H9 (cell line): ENCODE measurements around the gene OR2H1. TPM values are rescaled to one million over a fixed set of nuclear protein-coding genes. Genes with fewer than 3 reads are reported as not detected.

Experiments used
- DNase-seq: peaks from one replicate; pipeline ENCODE4 v3.0.0-alpha.2; 2017
- H2AFZ ChIP-seq: one replicate; pipeline ENCODE4 v1.6.1; 2013; ENCODE audit warnings: mild to moderate bottlenecking, low read length, control low read depth, moderate library complexity
- H2AK5ac ChIP-seq: 2 replicates; pipeline ENCODE4 v1.6.1; 2013; ENCODE audit warnings: low read length, control low read depth, mixed read lengths; ENCODE audit not compliant: insufficient read length
- H2BK120ac ChIP-seq: one replicate; pipeline ENCODE4 v1.6.1; 2013; ENCODE audit warnings: low read depth, mild to moderate bottlenecking, low read length, control low read depth, inconsistent platforms; ENCODE audit not compliant: poor library complexity, severe bottlenecking
- H2BK12ac ChIP-seq: 2 replicates; pipeline ENCODE4 v1.6.1; 2013; ENCODE audit warnings: low read length, control low read depth, mixed read lengths, low read depth; ENCODE audit not compliant: insufficient read length
- H2BK15ac ChIP-seq: 2 replicates; pipeline ENCODE4 v1.6.1; 2013; ENCODE audit warnings: low read depth, low read length, control low read depth
- H2BK20ac ChIP-seq: one replicate; pipeline ENCODE4 v1.6.1; 2013; ENCODE audit warnings: low read depth, mild to moderate bottlenecking, low read length, control low read depth, inconsistent platforms; ENCODE audit not compliant: poor library complexity, severe bottlenecking
- H2BK5ac ChIP-seq: 2 replicates; pipeline ENCODE4 v1.6.1; 2013; ENCODE audit warnings: low read length, control low read depth, mixed read lengths; ENCODE audit not compliant: insufficient read length
- H3K14ac ChIP-seq: 2 replicates; pipeline ENCODE4 v1.6.1; 2013; ENCODE audit warnings: low read length, control low read depth; ENCODE audit not compliant: insufficient read depth
- H3K18ac ChIP-seq: 2 replicates; pipeline ENCODE4 v1.6.1; 2013; ENCODE audit warnings: low read depth, mild to moderate bottlenecking, mixed read lengths, low read length, control low read depth; ENCODE audit not compliant: insufficient read length
- H3K23ac ChIP-seq: 2 replicates; pipeline ENCODE4 v1.6.1; 2013; ENCODE audit warnings: low read length, control low read depth, mixed read lengths, low read depth; ENCODE audit not compliant: insufficient read length
- H3K23me2 ChIP-seq: 2 replicates; pipeline ENCODE4 v1.6.1; 2013; ENCODE audit warnings: low read depth, mild to moderate bottlenecking, mixed read lengths, low read length, control low read depth; ENCODE audit not compliant: insufficient read length, poor library complexity, severe bottlenecking
- H3K27ac ChIP-seq: 2 replicates; pipeline ENCODE4 v1.5.1; 2013; ENCODE audit warnings: low read length, control low read depth, mixed read lengths, low read depth; ENCODE audit not compliant: insufficient read length
- H3K27me3 ChIP-seq: 2 replicates; pipeline ENCODE4 v1.6.1; 2013; ENCODE audit warnings: low read length, control low read depth, inconsistent platforms; ENCODE audit not compliant: insufficient read depth
- H3K4ac ChIP-seq: 2 replicates; pipeline ENCODE4 v1.6.1; 2013; ENCODE audit warnings: low read depth, mild to moderate bottlenecking, control low read depth, inconsistent platforms, low read length, moderate library complexity
- H3K4me1 ChIP-seq: 2 replicates; pipeline ENCODE4 v1.6.1; 2013; ENCODE audit warnings: low read length, control low read depth, inconsistent platforms; ENCODE audit not compliant: insufficient read depth
- H3K4me2 ChIP-seq: 2 replicates; pipeline ENCODE4 v1.6.1; 2013; ENCODE audit warnings: low read length, control low read depth, mixed read lengths; ENCODE audit not compliant: insufficient read length, insufficient read depth
- H3K56ac ChIP-seq: 2 replicates; pipeline ENCODE4 v1.6.1; 2013; ENCODE audit warnings: low read depth, mild to moderate bottlenecking, mixed read lengths, low read length, control low read depth; ENCODE audit not compliant: insufficient read length
- H3K79me1 ChIP-seq: 2 replicates; pipeline ENCODE4 v1.6.1; 2013; ENCODE audit warnings: low read depth, mild to moderate bottlenecking, moderate library complexity, low read length, control low read depth, inconsistent platforms; ENCODE audit not compliant: insufficient read depth, poor library complexity, severe bottlenecking
- H3K79me2 ChIP-seq: 2 replicates; pipeline ENCODE4 v1.6.1; 2013; ENCODE audit warnings: low read length, control low read depth, inconsistent platforms; ENCODE audit not compliant: insufficient read depth
- H3K9ac ChIP-seq: 2 replicates; pipeline ENCODE4 v1.6.1; 2013; ENCODE audit warnings: low read length, control low read depth, mixed read lengths; ENCODE audit not compliant: insufficient read length; ENCODE audit errors: extremely low read depth
- H3K9me3 ChIP-seq: one replicate; pipeline ENCODE4 v1.6.1; 2013; ENCODE audit warnings: low read depth, low read length, inconsistent platforms; ENCODE audit not compliant: control insufficient read depth
- H3T11ph ChIP-seq: one replicate; pipeline ENCODE4 v1.6.1; 2013; ENCODE audit warnings: mild to moderate bottlenecking, low read length, control low read depth, inconsistent platforms
- H4K20me1 ChIP-seq: one replicate; pipeline ENCODE4 v1.6.1; 2013; ENCODE audit not compliant: control insufficient read depth, insufficient read length, insufficient read depth
- H4K5ac ChIP-seq: 2 replicates; pipeline ENCODE4 v1.6.1; 2013; ENCODE audit warnings: low read depth, mild to moderate bottlenecking, mixed read lengths, low read length, control low read depth; ENCODE audit not compliant: insufficient read length
- H4K8ac ChIP-seq: replicated peaks from 2 replicates; pipeline ENCODE4 v1.6.1; 2013; ENCODE audit warnings: low read length, control low read depth, mixed read lengths, low read depth; ENCODE audit not compliant: insufficient read length
- H4K91ac ChIP-seq: 2 replicates; pipeline ENCODE4 v1.6.1; 2013; ENCODE audit warnings: low read depth, mild to moderate bottlenecking, moderate library complexity, mixed read lengths, low read length, control low read depth; ENCODE audit not compliant: insufficient read length
- H3K27ac Mint-ChIP-seq, 3 experiments: 2 replicates in 2 of 3; 3 replicates in 1 of 3; pipeline ENCODE4 v1.8.0; 2020 to 2021; ENCODE audit warnings: mixed read lengths in 3 of 3, mild to moderate bottlenecking in 1 of 3, moderate library complexity in 1 of 3
- H3K27me3 Mint-ChIP-seq: 2 replicates; pipeline ENCODE4 v1.8.0; 2021; ENCODE audit warnings: low read depth, mild to moderate bottlenecking, moderate library complexity, mixed read lengths
- H3K36me3 Mint-ChIP-seq, 3 experiments: 2 replicates in 2 of 3; 3 replicates in 1 of 3; pipeline ENCODE4 v1.8.0; 2020 to 2021; ENCODE audit warnings: low read depth in 3 of 3, mixed read lengths in 3 of 3; ENCODE audit not compliant: insufficient read depth in 1 of 3
- H3K4me1 Mint-ChIP-seq, 2 experiments: 2 replicates each; pipeline ENCODE4 v1.8.0; 2020; ENCODE audit warnings: mixed read lengths in 2 of 2
- H3K4me3 Mint-ChIP-seq, 2 experiments: 2 replicates in 1 of 2; 3 replicates in 1 of 2; pipeline ENCODE4 v1.8.0; 2020 to 2021; ENCODE audit warnings: mild to moderate bottlenecking in 2 of 2, mixed read lengths in 2 of 2, moderate library complexity in 1 of 2
- H3K9me3 Mint-ChIP-seq, 2 experiments: 2 replicates in 1 of 2; 3 replicates in 1 of 2; pipeline ENCODE4 v1.8.0; 2020; ENCODE audit warnings: mild to moderate bottlenecking in 2 of 2, mixed read lengths in 2 of 2, moderate library complexity in 1 of 2
- WGBS: extraction: QIAGEN DNeasy Blood & Tissue Kit; methylation state at CpG from one replicate; pipeline ENCODE4 v1.1.7; 2013; ENCODE audit warnings: missing lambda C conversion rate, low lambda C conversion rate, mixed read lengths; ENCODE audit not compliant: insufficient read length; ENCODE audit errors: extremely low coverage; 5-methylcytosine and 5-hydroxymethylcytosine counted together
- total RNA-seq: library from RNA; stranded (reverse); gene quantifications from 2 replicates; pipeline ENCODE4 v1.2.1, GENCODE V29; 2021
- TF ChIP-seq, protein P1 (sequence below): fragments of 200-600 bp; sonication (generic); conservative IDR thresholded peaks from 3 replicates; pipeline ENCODE4 v1.8.0; 2021; ENCODE audit warnings: antibody characterized with exemption, mild to moderate bottlenecking

OR2H1 gene
- total RNA-seq, 1 experiment from 2014 or later = not detected

DNA sequence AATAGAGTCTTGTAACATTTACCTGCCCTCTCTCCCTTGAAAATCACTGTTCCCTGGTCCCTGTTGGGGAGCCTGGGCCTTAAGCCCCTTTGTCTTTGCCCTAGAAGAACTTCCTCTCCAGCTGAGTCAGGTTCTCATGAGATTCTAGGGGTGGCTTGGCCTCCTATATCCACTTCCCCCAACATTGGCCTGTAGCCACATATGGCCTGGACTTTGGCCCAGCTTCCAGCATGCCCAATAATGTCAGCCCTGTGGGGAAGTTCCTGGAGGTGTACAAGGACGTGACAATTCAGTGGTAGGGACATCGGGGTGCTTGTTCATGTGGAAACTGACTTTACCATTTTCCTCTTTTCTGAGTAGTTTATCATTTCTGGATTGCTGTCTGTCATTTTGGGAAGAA lies 48.0 kb downstream of the OR2H1 start:
- Histone ChIP-seq H4K91ac (no peak overlapping the region), H2AK5ac (no peak overlapping the region), H3K79me1 (no peaks in the 10 kb centered on the region), H3K9ac (no peak overlapping the region), H3K4me2 (no peak overlapping the region), H4K5ac (no peak overlapping the region), H3K9me3 (no peaks in the 10 kb centered on the region), H3K4ac (no peak overlapping the region), H2BK20ac (no peak overlapping the region), H4K8ac (no peak overlapping the region), H2BK15ac (no peak overlapping the region), H3K4me1 (no peaks in the 10 kb centered on the region), H2BK5ac (no peak overlapping the region), H3K79me2 (no peaks in the 10 kb centered on the region), H2BK120ac (no peak overlapping the region), H3K23ac (no peak overlapping the region), H3K27me3 (no peaks in the 10 kb centered on the region), H3K27ac (no peak overlapping the region), H3T11ph (no peak overlapping the region), H3K56ac (no peak overlapping the region), H2AFZ (no peak overlapping the region), H4K20me1 (no peaks in the 10 kb centered on the region), H2BK12ac (no peak overlapping the region), H3K18ac (no peak overlapping the region), H3K14ac (no peak overlapping the region), H3K23me2 (no peaks in the 10 kb centered on the region)
- H3K4me3 Mint-ChIP-seq = no peak overlapping the region
- peaks cover under 1 to 2% of the 10 kb centered on the region in 2 experiments; a peak in 3 of 4 replicates for H3K4me1 Mint-ChIP-seq
- peaks cover 6% of the 10 kb centered on the region for H3K27me3 Mint-ChIP-seq
- WGBS = no CpG with 5 or more reads among the region's 2 CpGs
- no peaks in the 10 kb centered on the region for H3K36me3 Mint-ChIP-seq
- H3K9me3 Mint-ChIP-seq = no peaks in the 10 kb centered on the region; a peak in 1 of 5 replicates
- DNase-seq = no peak
- TF ChIP-seq, protein P1, sequence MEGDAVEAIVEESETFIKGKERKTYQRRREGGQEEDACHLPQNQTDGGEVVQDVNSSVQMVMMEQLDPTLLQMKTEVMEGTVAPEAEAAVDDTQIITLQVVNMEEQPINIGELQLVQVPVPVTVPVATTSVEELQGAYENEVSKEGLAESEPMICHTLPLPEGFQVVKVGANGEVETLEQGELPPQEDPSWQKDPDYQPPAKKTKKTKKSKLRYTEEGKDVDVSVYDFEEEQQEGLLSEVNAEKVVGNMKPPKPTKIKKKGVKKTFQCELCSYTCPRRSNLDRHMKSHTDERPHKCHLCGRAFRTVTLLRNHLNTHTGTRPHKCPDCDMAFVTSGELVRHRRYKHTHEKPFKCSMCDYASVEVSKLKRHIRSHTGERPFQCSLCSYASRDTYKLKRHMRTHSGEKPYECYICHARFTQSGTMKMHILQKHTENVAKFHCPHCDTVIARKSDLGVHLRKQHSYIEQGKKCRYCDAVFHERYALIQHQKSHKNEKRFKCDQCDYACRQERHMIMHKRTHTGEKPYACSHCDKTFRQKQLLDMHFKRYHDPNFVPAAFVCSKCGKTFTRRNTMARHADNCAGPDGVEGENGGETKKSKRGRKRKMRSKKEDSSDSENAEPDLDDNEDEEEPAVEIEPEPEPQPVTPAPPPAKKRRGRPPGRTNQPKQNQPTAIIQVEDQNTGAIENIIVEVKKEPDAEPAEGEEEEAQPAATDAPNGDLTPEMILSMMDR = no peak
- 0 out of 7 replicates have a peak overlapping the region, but pooled peaks of 1 of the 3 experiments have one; percentile 83 for H3K27ac Mint-ChIP-seq
